Measurements from ENCODE around the gene PRKAG2. TPM values are rescaled to one million over a fixed set of nuclear protein-coding genes. Genes with fewer than 3 reads are reported as not detected.

The PRKAG2 gene
- total RNA-seq, 1 donor from 2014 or later = 15.7 TPM

DNA sequence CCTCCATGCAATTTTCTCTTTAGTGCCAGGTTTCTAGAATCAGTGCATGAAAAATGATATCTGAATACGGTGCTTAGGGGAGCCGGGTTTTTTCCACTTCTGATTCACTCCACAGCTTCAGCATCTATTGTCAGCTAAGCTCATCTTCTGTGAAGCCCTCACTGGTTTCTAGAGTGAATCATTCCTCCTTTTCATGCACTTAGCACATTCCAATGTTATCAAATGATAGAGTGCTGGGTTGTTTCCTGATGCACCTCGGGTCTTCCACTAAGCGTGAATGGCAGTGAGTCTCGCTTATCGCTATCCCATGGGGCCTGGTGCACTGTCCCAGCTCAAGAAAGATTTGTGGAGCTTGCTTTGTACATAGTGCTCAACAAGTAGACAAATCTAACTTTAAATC lies 186.3 kb downstream of the PRKAG2 start:
- DNase-seq (ENCODE audit: low spot score in 2 of 2, unreplicated experiment in 2 of 2) = no peak
- H3K9me3 Mint-ChIP-seq = no peaks in the 10 kb centered on the region
- H3K4me3 Mint-ChIP-seq = no peak overlapping the region
- no peak overlapping the region for H3K27ac Mint-ChIP-seq
- H3K36me3 Mint-ChIP-seq = no peaks in the 10 kb centered on the region
- TF ChIP-seq CTCF (IDR thresholded peaks at IDR 0.05; ENCODE audit: unreplicated experiment) = no peak
- peaks cover 38% of the 10 kb centered on the region for H3K4me1 Mint-ChIP-seq
- H3K27me3 Mint-ChIP-seq (ENCODE audit: low read depth) = no peaks in the 10 kb centered on the region

GRCh38 chr7:151689196-151689971 lies 187.5 kb downstream of the PRKAG2 start:
- peaks cover 30% of the 10 kb centered on the region for H3K4me1 Mint-ChIP-seq
- no peaks in the 10 kb centered on the region for H3K27me3 Mint-ChIP-seq (ENCODE audit: low read depth)
- no peak for DNase-seq (ENCODE audit: low spot score in 2 of 2, unreplicated experiment in 2 of 2)
- H3K4me3 Mint-ChIP-seq = no peak overlapping the region
- no peaks in the 10 kb centered on the region for H3K9me3 Mint-ChIP-seq
- H3K36me3 Mint-ChIP-seq = no peaks in the 10 kb centered on the region
- no peak overlapping the region for H3K27ac Mint-ChIP-seq
- no peak for TF ChIP-seq CTCF (IDR thresholded peaks at IDR 0.05; ENCODE audit: unreplicated experiment)

GRCh38 chr7:151688236-151688780 lies 188.6 kb downstream of the PRKAG2 start:
- Mint-ChIP-seq H3K4me1 (peaks cover 30% of the 10 kb centered on the region), H3K27me3 (ENCODE audit: low read depth) (no peaks in the 10 kb centered on the region), H3K9me3 (no peaks in the 10 kb centered on the region), H3K36me3 (no peaks in the 10 kb centered on the region), H3K4me3 (no peak overlapping the region), H3K27ac (peak overlapping the region; percentile 66)
- TF ChIP-seq CTCF (IDR thresholded peaks at IDR 0.05; ENCODE audit: unreplicated experiment) = no peak
- DNase-seq (ENCODE audit: low spot score in 2 of 2, unreplicated experiment in 2 of 2) = no peak

DNA sequence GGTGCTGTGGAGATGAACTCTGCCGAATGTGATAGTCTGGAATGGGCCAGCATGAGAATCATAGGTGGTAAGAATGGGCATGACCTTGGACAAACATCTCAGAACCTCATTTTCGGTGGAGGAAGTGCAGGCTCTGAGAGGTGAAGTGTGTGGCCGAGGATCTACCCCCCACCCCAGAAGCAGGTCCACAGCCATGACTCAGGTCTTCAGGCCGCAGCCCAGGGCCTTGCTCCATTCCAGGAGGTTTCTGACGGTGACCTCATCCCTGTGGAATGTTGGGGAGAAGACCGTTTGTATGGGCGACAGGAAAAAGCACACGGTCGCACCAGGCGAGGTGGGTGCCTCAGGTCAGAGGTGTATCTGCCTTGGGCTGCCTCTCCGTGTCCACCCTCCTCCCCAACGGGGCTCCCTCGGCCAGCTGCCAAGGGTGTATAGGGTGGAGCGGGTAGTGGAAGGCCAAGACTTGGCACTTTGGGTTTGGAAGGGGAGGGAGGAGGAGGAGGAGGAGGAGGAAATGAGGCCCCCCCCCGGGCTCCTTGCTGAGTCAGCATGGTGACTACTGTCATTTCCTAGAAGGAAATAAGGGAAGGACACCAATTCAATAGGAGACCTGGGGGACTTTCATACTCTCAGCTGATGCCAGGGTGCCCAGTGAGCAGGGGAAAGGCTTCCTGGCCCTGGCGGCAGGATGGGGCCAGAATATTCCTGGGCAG lies 189.2 kb downstream of the PRKAG2 start:
- TF ChIP-seq CTCF (IDR thresholded peaks at IDR 0.05; ENCODE audit: unreplicated experiment) = no peak
- Mint-ChIP-seq H3K27ac (peak overlapping the region; percentile 96), H3K36me3 (no peaks in the 10 kb centered on the region), H3K27me3 (ENCODE audit: low read depth) (no peaks in the 10 kb centered on the region), H3K9me3 (no peaks in the 10 kb centered on the region), H3K4me1 (peaks cover 30% of the 10 kb centered on the region), H3K4me3 (no peak overlapping the region)
- peak in 1 of 2 experiments; percentile 71 for DNase-seq (ENCODE audit: low spot score in 2 of 2, unreplicated experiment in 2 of 2)

DNA sequence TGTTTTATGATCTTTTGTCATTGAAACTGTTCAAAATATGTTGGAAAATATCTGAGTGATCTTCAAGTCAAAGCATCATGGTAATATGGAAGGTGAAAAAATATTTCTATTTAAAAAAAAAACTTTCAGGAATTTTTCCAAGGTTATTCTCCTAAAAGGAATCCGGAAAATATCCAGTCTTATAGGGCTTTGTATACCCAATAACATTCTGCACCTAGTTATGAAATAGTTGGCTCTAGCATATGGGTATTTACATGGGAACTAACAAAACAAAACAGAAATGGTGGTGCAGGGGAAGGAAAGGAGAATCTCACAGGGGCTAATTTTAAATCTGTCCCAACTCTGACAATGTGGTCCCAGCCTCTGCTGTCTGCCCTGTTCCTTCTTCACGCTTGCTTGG lies 190.1 kb downstream of the PRKAG2 start:
- Mint-ChIP-seq H3K27ac (peak overlapping the region; percentile 96), H3K36me3 (no peaks in the 10 kb centered on the region), H3K9me3 (no peaks in the 10 kb centered on the region), H3K4me1 (peaks cover 30% of the 10 kb centered on the region), H3K27me3 (ENCODE audit: low read depth) (no peaks in the 10 kb centered on the region), H3K4me3 (no peak overlapping the region)
- no peak for DNase-seq (ENCODE audit: low spot score in 2 of 2, unreplicated experiment in 2 of 2)
- TF ChIP-seq CTCF (IDR thresholded peaks at IDR 0.05; ENCODE audit: unreplicated experiment) = no peak
